ENCODE data around the gene SYDE2.
"Not testable (repeated sequence)": the region's sequence is repeated elsewhere in the genome, so short reads cannot be mapped to it uniquely, and the experiment has no call there.

The SYDE2 gene

GRCh38 chr1:85171721-85172120, 29.1 kb downstream of the SYDE2 start:
- no peak overlapping the region for H3K4me3 ChIP-seq (ENCODE audit: low read depth, low read length)

- H3K4me3 ChIP-seq (ENCODE audit: low read depth, low read length), result no peak overlapping the region
These were observed 31.9 kb downstream of the SYDE2 start for GRCh38 chr1:85168884-85169283.

GRCh38 chr1:85166351-85166750, 34.5 kb downstream of the SYDE2 start:
- H3K4me3 ChIP-seq (ENCODE audit: low read depth, low read length), result no peak overlapping the region

GRCh38 chr1:85158910-85159309, 41.9 kb downstream of the SYDE2 start:
- no peak overlapping the region for H3K4me3 ChIP-seq (ENCODE audit: low read depth, low read length)

GRCh38 chr1:85157436-85157835, 43.4 kb downstream of the SYDE2 start:
- no peak overlapping the region for H3K4me3 ChIP-seq (ENCODE audit: low read depth, low read length)

GRCh38 chr1:85153149-85153891, 47.5 kb downstream of the SYDE2 start:
- no peak overlapping the region for H3K4me3 ChIP-seq (ENCODE audit: low read depth, low read length)

GRCh38 chr1:85151446-85151845, 49.4 kb downstream of the SYDE2 start:
- no peak overlapping the region for H3K4me3 ChIP-seq (ENCODE audit: low read depth, low read length)

GRCh38 chr1:85149805-85150204, 51.0 kb downstream of the SYDE2 start:
- no peak overlapping the region for H3K4me3 ChIP-seq (ENCODE audit: low read depth, low read length)

- H3K4me3 ChIP-seq (ENCODE audit: low read depth, low read length), result no peak overlapping the region
These were observed 52.1 kb downstream of the SYDE2 start for GRCh38 chr1:85148524-85149250.

GRCh38 chr1:85146972-85147359, 53.9 kb downstream of the SYDE2 start:
- no peak overlapping the region for H3K4me3 ChIP-seq (ENCODE audit: low read depth, low read length)

- not testable (repeated sequence) for H3K4me3 ChIP-seq (ENCODE audit: low read depth, low read length)
These were observed 54.4 kb downstream of the SYDE2 start for GRCh38 chr1:85146298-85146971.

GRCh38 chr1:85144351-85144750, 56.5 kb downstream of the SYDE2 start:
- no peak overlapping the region for H3K4me3 ChIP-seq (ENCODE audit: low read depth, low read length)

GRCh38 chr1:85142753-85143152, 58.1 kb downstream of the SYDE2 start:
- no peak overlapping the region for H3K4me3 ChIP-seq (ENCODE audit: low read depth, low read length)

- H3K4me3 ChIP-seq (ENCODE audit: low read depth, low read length), result not testable (repeated sequence)
These were observed 62.4 kb downstream of the SYDE2 start for GRCh38 chr1:85138439-85138838.

- no peak overlapping the region for H3K4me3 ChIP-seq (ENCODE audit: low read depth, low read length)
These were observed 63.2 kb downstream of the SYDE2 start for GRCh38 chr1:85137660-85138059.

- no peak overlapping the region for H3K4me3 ChIP-seq (ENCODE audit: low read depth, low read length)
These were observed 65.4 kb downstream of the SYDE2 start for GRCh38 chr1:85135392-85135798.

GRCh38 chr1:85134583-85135391, 66.0 kb downstream of the SYDE2 start:
- no peak overlapping the region for H3K4me3 ChIP-seq (ENCODE audit: low read depth, low read length)

- H3K4me3 ChIP-seq (ENCODE audit: low read depth, low read length), result no peak overlapping the region
These were observed 67.2 kb downstream of the SYDE2 start for GRCh38 chr1:85133565-85134159.

- no peak overlapping the region for H3K4me3 ChIP-seq (ENCODE audit: low read depth, low read length)
These were observed 68.6 kb downstream of the SYDE2 start for GRCh38 chr1:85132078-85132720.

GRCh38 chr1:85128316-85128715, 72.5 kb downstream of the SYDE2 start:
- H3K4me3 ChIP-seq (ENCODE audit: low read depth, low read length), result no peak overlapping the region

All from iPS-11a (cell line).